Measurements from ENCODE around the gene RPL26.

GRCh38 chr17:8401107-8401506 is 18.1 kb upstream of the RPL26 start:
- TF ChIP-seq CTCF (IDR thresholded peaks at IDR 0.05) (no peak), POLR2A (IDR thresholded peaks at IDR 0.05) (no peak)

Data from uterus (tissue), 2 donors.